OCI-LY3 (cell line): ENCODE results near the gene SERPINF2.

ENCODE experiments used
- EZH2phosphoT487 ChIP-seq: fragments of 200-600 bp; shearing (Covaris generic); IDR thresholded peaks from 2 replicates; pipeline ENCODE4 v1.6.1; 2018; ENCODE audit warnings: antibody characterized with exemption, mixed run types, low read depth
- TF ChIP-seq, protein P1 (sequence below): fragments of 200-600, 300-600 bp; sonication (generic); IDR thresholded peaks from 2 replicates; pipeline ENCODE4 v1.5.1; 2014; ENCODE audit warnings: antibody characterized with exemption, low read length, low read depth

DNA sequence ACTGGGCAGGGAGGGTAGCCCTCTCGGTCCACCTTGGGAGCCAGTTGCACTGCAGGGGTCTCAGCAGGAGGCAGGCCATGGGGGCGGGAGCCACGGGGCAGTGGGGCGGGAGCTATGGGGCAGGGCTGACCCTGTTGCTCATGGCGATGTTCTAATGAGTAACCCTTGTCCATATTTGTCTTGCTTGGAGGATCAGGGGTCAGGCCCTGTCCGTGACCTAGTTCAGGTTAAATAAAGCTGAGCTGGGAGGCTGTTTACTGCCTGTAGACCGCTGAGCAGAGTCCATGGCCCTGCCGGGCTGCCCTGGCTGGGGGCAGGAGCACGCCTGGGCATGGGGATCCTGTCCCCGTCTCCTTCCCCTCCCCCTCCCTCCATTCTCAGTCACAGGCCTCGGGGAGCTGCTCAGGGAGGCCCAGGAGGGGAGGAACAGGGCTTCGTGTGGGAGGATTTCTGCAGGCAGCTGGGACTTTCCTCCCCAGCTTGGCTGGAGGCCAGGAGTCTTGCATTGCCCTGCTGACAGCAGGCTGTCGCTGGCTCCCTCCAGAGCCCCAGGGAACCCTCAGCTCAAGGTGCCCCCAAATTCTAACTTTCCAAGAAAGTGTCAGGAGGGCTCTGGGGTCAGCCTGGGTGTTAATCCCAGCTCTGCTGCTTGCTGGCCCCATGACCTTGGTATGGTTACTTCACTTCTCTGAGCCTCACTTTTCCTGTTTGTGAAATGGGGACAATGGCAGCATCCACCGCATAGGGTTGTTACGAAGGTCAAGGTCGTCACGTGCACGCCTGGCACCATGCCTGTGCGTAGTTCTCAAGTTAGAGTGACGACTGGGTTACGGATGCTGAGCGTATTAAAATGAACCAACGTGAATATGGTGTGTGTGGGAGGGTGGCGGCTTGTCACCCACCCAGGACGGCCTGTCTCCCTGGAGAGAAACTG, 6.1 kb upstream of the SERPINF2 start:
- TF ChIP-seq, protein P1, sequence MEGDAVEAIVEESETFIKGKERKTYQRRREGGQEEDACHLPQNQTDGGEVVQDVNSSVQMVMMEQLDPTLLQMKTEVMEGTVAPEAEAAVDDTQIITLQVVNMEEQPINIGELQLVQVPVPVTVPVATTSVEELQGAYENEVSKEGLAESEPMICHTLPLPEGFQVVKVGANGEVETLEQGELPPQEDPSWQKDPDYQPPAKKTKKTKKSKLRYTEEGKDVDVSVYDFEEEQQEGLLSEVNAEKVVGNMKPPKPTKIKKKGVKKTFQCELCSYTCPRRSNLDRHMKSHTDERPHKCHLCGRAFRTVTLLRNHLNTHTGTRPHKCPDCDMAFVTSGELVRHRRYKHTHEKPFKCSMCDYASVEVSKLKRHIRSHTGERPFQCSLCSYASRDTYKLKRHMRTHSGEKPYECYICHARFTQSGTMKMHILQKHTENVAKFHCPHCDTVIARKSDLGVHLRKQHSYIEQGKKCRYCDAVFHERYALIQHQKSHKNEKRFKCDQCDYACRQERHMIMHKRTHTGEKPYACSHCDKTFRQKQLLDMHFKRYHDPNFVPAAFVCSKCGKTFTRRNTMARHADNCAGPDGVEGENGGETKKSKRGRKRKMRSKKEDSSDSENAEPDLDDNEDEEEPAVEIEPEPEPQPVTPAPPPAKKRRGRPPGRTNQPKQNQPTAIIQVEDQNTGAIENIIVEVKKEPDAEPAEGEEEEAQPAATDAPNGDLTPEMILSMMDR = no peak
- no peak for TF ChIP-seq EZH2phosphoT487
